Progenitor cell of endocrine pancreas (in vitro differentiated cells): ENCODE measurements around the gene FNBP1L. TPM values are rescaled to one million over a fixed set of nuclear protein-coding genes. Genes with fewer than 3 reads are reported as not detected.
A peak's percentile ranks its signal among the peaks of the same experiment; 100 is the strongest.

Source experiments
- DNase-seq: peaks from one replicate; pipeline ENCODE4 v3.0.0; 2021; ENCODE audit warnings: low spot score; ENCODE audit not compliant: unreplicated experiment
- H3K27ac Mint-ChIP-seq: 2 replicates; pipeline ENCODE4 v1.8.0; 2021; ENCODE audit warnings: mild to moderate bottlenecking, moderate library complexity, mixed read lengths
- H3K27me3 Mint-ChIP-seq: 2 replicates; pipeline ENCODE4 v1.8.0; 2021; ENCODE audit warnings: mixed read lengths
- H3K36me3 Mint-ChIP-seq: 2 replicates; pipeline ENCODE4 v1.8.0; 2022; ENCODE audit warnings: mixed read lengths; ENCODE audit not compliant: insufficient read depth
- H3K4me1 Mint-ChIP-seq: 2 replicates; pipeline ENCODE4 v1.8.0; 2021; ENCODE audit warnings: low read depth, mixed read lengths
- H3K4me3 Mint-ChIP-seq: 2 replicates; pipeline ENCODE4 v1.8.0; 2021; ENCODE audit warnings: low read depth, mild to moderate bottlenecking, moderate library complexity, mixed read lengths
- H3K9me3 Mint-ChIP-seq: 2 replicates; pipeline ENCODE4 v1.8.0; 2021; ENCODE audit warnings: low read depth, mixed read lengths
- CTCF ChIP-seq: fragments of 200-600 bp; sonication (generic); IDR thresholded peaks from one replicate; pipeline ENCODE4 v1.5.0; 2021; ENCODE audit warnings: antibody characterized with exemption, mild to moderate bottlenecking; ENCODE audit not compliant: unreplicated experiment
- total RNA-seq: library from RNA; stranded (reverse); gene quantifications from 2 replicates; pipeline ENCODE4 v1.2.1, GENCODE V29; 2021

FNBP1L gene
- total RNA-seq, 1 donor from 2014 or later = 136 TPM

- no peaks in the 10 kb centered on the region for H3K4me1 Mint-ChIP-seq
- H3K27ac Mint-ChIP-seq = no peak overlapping the region
- no peak for TF ChIP-seq CTCF
- H3K4me3 Mint-ChIP-seq = no peak overlapping the region
- H3K27me3 Mint-ChIP-seq = no peaks in the 10 kb centered on the region
- no peak for DNase-seq
- H3K36me3 Mint-ChIP-seq = no peaks in the 10 kb centered on the region
- no peaks in the 10 kb centered on the region for H3K9me3 Mint-ChIP-seq
Observed at GRCh38 chr1:93436496-93436895, 11.4 kb upstream of the FNBP1L start.

DNA sequence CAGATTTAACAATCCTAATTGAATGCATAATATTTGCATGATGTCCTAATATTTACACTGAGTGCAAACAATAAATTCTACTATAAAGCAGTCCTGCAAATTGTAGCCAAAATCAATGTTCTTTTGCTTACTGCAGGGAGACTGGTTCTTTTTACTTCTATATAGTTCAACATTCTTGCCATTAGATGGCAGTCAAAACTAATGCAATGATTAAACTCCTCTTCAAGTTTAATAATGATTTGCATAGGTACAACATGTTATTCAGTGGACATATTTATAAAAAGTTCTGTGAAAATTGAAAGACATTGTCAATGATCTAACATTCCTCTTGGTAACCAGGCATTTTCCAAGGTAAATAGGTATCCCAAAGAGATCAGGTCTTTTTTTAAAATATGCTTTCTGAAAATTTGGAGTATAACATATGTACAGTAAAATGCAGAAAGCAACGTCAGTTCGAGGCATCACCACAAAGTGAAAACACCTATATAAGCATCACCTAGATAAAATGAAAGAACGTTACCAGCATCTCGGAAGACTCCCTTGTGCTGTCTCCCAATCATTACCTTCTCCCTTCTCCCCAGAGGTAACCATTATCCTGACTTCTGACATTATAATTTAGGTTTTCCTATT lies 9.8 kb upstream of the FNBP1L start:
- no peaks in the 10 kb centered on the region for H3K27me3 Mint-ChIP-seq
- H3K9me3 Mint-ChIP-seq = no peaks in the 10 kb centered on the region
- no peak overlapping the region for H3K4me3 Mint-ChIP-seq
- peak; percentile 77 for TF ChIP-seq CTCF
- H3K27ac Mint-ChIP-seq = no peak overlapping the region
- no peak for DNase-seq
- peaks cover 4% of the 10 kb centered on the region for H3K4me1 Mint-ChIP-seq
- no peaks in the 10 kb centered on the region for H3K36me3 Mint-ChIP-seq

DNA sequence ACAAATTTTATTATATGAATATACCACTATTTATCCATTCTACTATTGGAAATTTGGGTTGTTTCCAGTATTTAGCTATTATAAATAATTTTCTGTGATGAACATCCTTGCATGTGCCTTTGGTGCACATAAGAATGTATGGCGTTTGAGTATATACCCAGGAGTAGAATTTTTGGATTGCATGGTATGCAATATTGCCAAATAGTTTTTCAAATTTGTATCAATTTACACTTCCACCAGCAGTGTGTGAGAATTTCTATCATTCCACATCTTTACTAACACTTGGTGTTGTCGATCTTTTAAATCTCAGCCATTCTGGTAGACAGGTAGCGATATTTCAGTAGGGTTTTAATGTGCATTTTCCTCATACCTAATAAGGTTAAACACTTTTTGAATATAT lies 9.2 kb upstream of the FNBP1L start:
- DNase-seq = no peak
- H3K9me3 Mint-ChIP-seq = no peaks in the 10 kb centered on the region
- no peak overlapping the region for H3K27ac Mint-ChIP-seq
- TF ChIP-seq CTCF = no peak
- H3K4me3 Mint-ChIP-seq = no peak overlapping the region
- H3K36me3 Mint-ChIP-seq = no peaks in the 10 kb centered on the region
- H3K27me3 Mint-ChIP-seq = no peaks in the 10 kb centered on the region
- peaks cover 4% of the 10 kb centered on the region for H3K4me1 Mint-ChIP-seq

DNA sequence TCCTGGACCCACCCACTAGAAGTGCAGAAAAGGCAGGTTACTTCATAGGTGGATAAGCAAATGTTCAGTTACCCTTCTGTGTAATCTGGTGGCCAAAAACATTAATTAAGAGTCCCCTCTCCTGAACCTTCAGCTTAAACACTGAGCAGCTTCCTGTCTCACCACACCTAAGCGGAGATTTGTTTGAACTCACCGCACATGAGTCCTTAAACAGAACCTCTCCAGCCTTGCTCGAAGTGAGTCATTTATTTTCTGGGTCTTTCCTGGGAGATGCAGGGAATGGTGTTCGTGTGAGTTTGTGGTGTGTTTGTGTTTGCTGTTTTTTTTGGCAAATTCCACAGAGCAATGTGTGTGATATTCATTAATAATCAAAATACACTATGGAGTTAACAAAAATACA lies 7.6 kb upstream of the FNBP1L start:
- no peaks in the 10 kb centered on the region for H3K27me3 Mint-ChIP-seq

DNA sequence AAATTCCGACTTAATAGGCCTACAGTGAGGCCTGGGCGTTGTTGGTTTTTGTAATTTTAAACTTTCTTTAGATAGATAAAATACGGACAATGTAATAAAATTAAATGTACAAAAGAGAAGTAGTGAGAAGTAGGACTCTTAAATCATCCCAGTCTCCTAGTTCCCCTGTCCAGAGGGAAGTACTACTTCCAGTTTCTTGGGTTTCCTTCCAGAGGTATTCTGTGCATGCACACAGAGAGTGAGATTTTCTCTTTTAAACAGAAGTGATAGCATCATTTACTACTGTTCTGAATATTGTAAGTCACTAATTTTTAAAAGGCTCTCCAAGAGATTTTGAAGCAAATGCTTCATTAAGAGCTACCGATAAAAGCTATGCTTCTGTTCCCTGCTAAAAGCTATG lies 7.2 kb upstream of the FNBP1L start:
- no peak overlapping the region for H3K4me3 Mint-ChIP-seq

More for the DNA sequence above, 7.6 kb upstream of the FNBP1L start:
- no peak for TF ChIP-seq CTCF
- Mint-ChIP-seq H3K4me1 (peaks cover 4% of the 10 kb centered on the region), H3K4me3 (no peak overlapping the region), H3K36me3 (no peaks in the 10 kb centered on the region), H3K27ac (no peak overlapping the region), H3K9me3 (no peaks in the 10 kb centered on the region)
- no peak for DNase-seq

More for the DNA sequence above, 7.2 kb upstream of the FNBP1L start:
- no peaks in the 10 kb centered on the region for H3K9me3 Mint-ChIP-seq
- no peaks in the 10 kb centered on the region for H3K27me3 Mint-ChIP-seq
- peaks cover 4% of the 10 kb centered on the region for H3K4me1 Mint-ChIP-seq
- H3K36me3 Mint-ChIP-seq = no peaks in the 10 kb centered on the region
- no peak for DNase-seq
- TF ChIP-seq CTCF = no peak
- no peak overlapping the region for H3K27ac Mint-ChIP-seq
